Small intestine (tissue), 7 donors: Measurements from ENCODE around the gene OGDHL. TPM values are rescaled to one million over a fixed set of nuclear protein-coding genes. Genes with fewer than 3 reads are reported as not detected.
"Not testable (repeated sequence)": the region's sequence is repeated elsewhere in the genome, so short reads cannot be mapped to it uniquely, and the experiment has no call there.

ENCODE experiments used
- DNase-seq, 2 donors: peaks; one replicate each; pipeline versions ENCODE4 v3.0.0 to v3.0.0-alpha.2; 2013
- FAIRE-seq: peaks from 2 replicates; lab custom pipeline; 2012; peaks lifted over from hg19 to GRCh38; lab: Jason Lieb, UNC
- H3K27ac ChIP-seq, 3 donors: one replicate each; pipeline ENCODE4 v1.5.1; 2013; ENCODE audit warnings: low read length in 2 of 3, mild to moderate bottlenecking in 2 of 3, control low read depth in 1 of 3, inconsistent platforms in 1 of 3, low read depth in 1 of 3, moderate library complexity in 1 of 3
- H3K27me3 ChIP-seq, 3 donors: one replicate each; pipeline ENCODE4 v1.6.1; 2013; ENCODE audit warnings: low read length in 3 of 3, inconsistent platforms in 1 of 3; ENCODE audit not compliant: control insufficient read depth in 3 of 3, insufficient read depth in 3 of 3
- H3K36me3 ChIP-seq, 3 donors: one replicate each; pipeline ENCODE4 v1.6.1; 2013; ENCODE audit warnings: low read length in 3 of 3, inconsistent platforms in 1 of 3, low read depth in 1 of 3, mild to moderate bottlenecking in 1 of 3, moderate library complexity in 1 of 3; ENCODE audit not compliant: control insufficient read depth in 3 of 3, insufficient read depth in 2 of 3
- H3K4me1 ChIP-seq, 3 donors: one replicate each; pipeline ENCODE4 v1.6.1; 2013; ENCODE audit warnings: low read length in 2 of 3, inconsistent platforms in 1 of 3, low read depth in 1 of 3, mild to moderate bottlenecking in 1 of 3, moderate library complexity in 1 of 3; ENCODE audit not compliant: control insufficient read depth in 3 of 3, insufficient read depth in 2 of 3
- H3K4me3 ChIP-seq, 3 donors: one replicate each; pipeline ENCODE4 v1.5.1; 2013; ENCODE audit warnings: low read length in 3 of 3, control low read depth in 1 of 3, inconsistent platforms in 1 of 3, low read depth in 1 of 3, mild to moderate bottlenecking in 1 of 3, moderate library complexity in 1 of 3
- H3K9me3 ChIP-seq, 2 donors: one replicate each; pipeline ENCODE4 v1.6.1; 2013; ENCODE audit warnings: low read depth in 1 of 2, low read length in 1 of 2; ENCODE audit not compliant: control insufficient read depth in 2 of 2, insufficient read depth in 1 of 2
- WGBS, 3 donors: extraction: QIAGEN DNeasy Blood & Tissue Kit; methylation state at CpG; one replicate each; pipeline ENCODE4 v1.1.7; 2013; 5-methylcytosine and 5-hydroxymethylcytosine counted together
- polyA plus RNA-seq, 4 donors: library from polyadenylated mRNA; stranded (reverse) in 3 of 4; unstranded in 1 of 4; fragments of 200-250 nt in 3 of 4; fragments of 120-200 nt in 1 of 4; gene quantifications; one replicate each; pipeline versions ENCODE4 v1.2.1 to v1.2.3, GENCODE V29; 2013
- donor health status: healthy with polysubstance abuse.
- donor health status: control.
- donor health status: control.
- donor health status: Bipolar disorder and iron deficiency.
- donor health status: healthy.

OGDHL gene
- polyA plus RNA-seq, 4 donors, result 2.5 to 9.6 (median 3.1) TPM

GRCh38 chr10:49762566-49762877, 399 bp upstream of the OGDHL start:
- H3K36me3 ChIP-seq, result no peaks in the 10 kb centered on the region
- no peak for FAIRE-seq

GRCh38 chr10:49761201-49761788, 828 bp downstream of the OGDHL start:
- DNase-seq (no peak), FAIRE-seq (no peak)
- H3K27ac ChIP-seq, result no peak overlapping the region
- peaks cover 0 to 2% (median 0%) of the 10 kb centered on the region in 3 donors for H3K4me1 ChIP-seq
- H3K9me3 ChIP-seq, result no peaks in the 10 kb centered on the region
- peaks cover 0 to 5% (median 0%) of the 10 kb centered on the region in 3 donors for H3K36me3 ChIP-seq
- H3K27me3 ChIP-seq, result peaks cover 0 to 5% (median 0%) of the 10 kb centered on the region in 3 donors
- H3K4me3 ChIP-seq, result peak overlapping the region in 2 of 3 donors; percentile 65 to 66
- WGBS, 3 donors, result 24 to 32% (median 31%) methylated on average over 16 of the region's 16 CpGs

More at GRCh38 chr10:49762566-49762877, 399 bp upstream of the OGDHL start:
- no peak overlapping the region for H3K27ac ChIP-seq
- peaks cover 0 to 2% (median 0%) of the 10 kb centered on the region in 3 donors for H3K4me1 ChIP-seq
- 32 to 39% (median 39%) methylated on average over 4 of the region's 4 CpGs for WGBS, 3 donors
- DNase-seq, result no peak
- peaks cover 0 to 11% (median 0%) of the 10 kb centered on the region in 3 donors for H3K27me3 ChIP-seq
- H3K4me3 ChIP-seq, result peak overlapping the region in 2 of 3 donors; percentile 65 to 66
- H3K9me3 ChIP-seq, result no peaks in the 10 kb centered on the region

GRCh38 chr10:49760789-49761188, 1.3 kb downstream of the OGDHL start:
- FAIRE-seq, result no peak
- peaks cover 0 to 5% (median 0%) of the 10 kb centered on the region in 3 donors for H3K27me3 ChIP-seq

GRCh38 chr10:49759787-49760551, 2.2 kb downstream of the OGDHL start:
- 75 to 83% (median 79%) methylated on average over 10 of the region's 10 CpGs for WGBS, 3 donors
- H3K36me3 ChIP-seq, result peaks cover 0 to 14% (median 0%) of the 10 kb centered on the region in 3 donors
- H3K27ac ChIP-seq, result no peak overlapping the region
- H3K4me1 ChIP-seq, result peaks cover 0 to 2% (median 0%) of the 10 kb centered on the region in 3 donors
- peaks cover 0 to 5% (median 0%) of the 10 kb centered on the region in 3 donors for H3K27me3 ChIP-seq
- FAIRE-seq (no peak), DNase-seq (no peak)
- no peak overlapping the region for H3K4me3 ChIP-seq
- H3K9me3 ChIP-seq, result no peaks in the 10 kb centered on the region

More at GRCh38 chr10:49760789-49761188, 1.3 kb downstream of the OGDHL start:
- H3K27ac ChIP-seq, result no peak overlapping the region
- no peak overlapping the region for H3K4me3 ChIP-seq
- DNase-seq, result no peak
- peaks cover 0 to 9% (median 0%) of the 10 kb centered on the region in 3 donors for H3K36me3 ChIP-seq
- no peaks in the 10 kb centered on the region for H3K9me3 ChIP-seq
- WGBS, 3 donors, result 39 to 63% (median 52%) methylated on average over 3 of the region's 3 CpGs
- peaks cover 0 to 2% (median 0%) of the 10 kb centered on the region in 3 donors for H3K4me1 ChIP-seq

- H3K36me3 ChIP-seq, result peaks cover 0 to 14% (median 0%) of the 10 kb centered on the region in 3 donors
Measured at GRCh38 chr10:49758249-49758930, 3.7 kb downstream of the OGDHL start.

GRCh38 chr10:49756641-49757040, 5.5 kb downstream of the OGDHL start:
- WGBS, 3 donors, result 81 to 92% (median 81%) methylated on average over 6 of the region's 6 CpGs
- H3K27ac ChIP-seq, result no peak overlapping the region
- no peak for FAIRE-seq

More at GRCh38 chr10:49758249-49758930, 3.7 kb downstream of the OGDHL start:
- no peak overlapping the region for H3K4me3 ChIP-seq
- FAIRE-seq, result no peak
- no peak for DNase-seq
- H3K27me3 ChIP-seq, result no peaks in the 10 kb centered on the region
- 87 to 95% (median 92%) methylated on average over 15 of the region's 15 CpGs for whole genome bisulfite sequencing, 3 donors
- H3K4me1 ChIP-seq, result peaks cover 0 to 2% (median 0%) of the 10 kb centered on the region in 3 donors
- no peak overlapping the region for H3K27ac ChIP-seq
- H3K9me3 ChIP-seq, result no peaks in the 10 kb centered on the region

GRCh38 chr10:49756031-49756430, 6.1 kb downstream of the OGDHL start:
- H3K9me3 ChIP-seq, result no peaks in the 10 kb centered on the region
- DNase-seq (no peak), FAIRE-seq (no peak)
- no peaks in the 10 kb centered on the region for H3K4me1 ChIP-seq
- H3K36me3 ChIP-seq, result peaks cover 0 to 26% (median 0%) of the 10 kb centered on the region in 3 donors
- no peaks in the 10 kb centered on the region for H3K27me3 ChIP-seq
- WGBS, 3 donors, result 70 to 92% (median 81%) methylated on average over 3 of the region's 3 CpGs
- H3K4me3 ChIP-seq, result no peak overlapping the region
- H3K27ac ChIP-seq, result no peak overlapping the region

More at GRCh38 chr10:49756641-49757040, 5.5 kb downstream of the OGDHL start:
- no peaks in the 10 kb centered on the region for H3K27me3 ChIP-seq
- H3K4me3 ChIP-seq, result no peak overlapping the region
- H3K9me3 ChIP-seq, result no peaks in the 10 kb centered on the region
- no peak for DNase-seq
- no peaks in the 10 kb centered on the region for H3K4me1 ChIP-seq
- peaks cover 0 to 22% (median 0%) of the 10 kb centered on the region in 3 donors for H3K36me3 ChIP-seq

GRCh38 chr10:49754951-49755350, 7.2 kb downstream of the OGDHL start:
- not testable (repeated sequence) for H3K4me3 ChIP-seq, H3K4me1 ChIP-seq, H3K9me3 ChIP-seq, H3K27ac ChIP-seq, H3K27me3 ChIP-seq, DNase-seq, FAIRE-seq
- H3K36me3 ChIP-seq, result peaks cover 0 to 34% (median 0%) of the 10 kb centered on the region in 3 donors
- WGBS, 3 donors, result 81 to 88% (median 83%) methylated on average over 7 of the region's 7 CpGs
